GM12878 (cell line): ENCODE results near the gene ITK. TPM values are rescaled to one million over a fixed set of nuclear protein-coding genes. Genes with fewer than 3 reads are reported as not detected.

Experiments
- ATAC-seq: fragments of 200-7000 bp; cut with Tn5 transposase; 3 replicates; pipeline ENCODE4 v1.9.1; 2020; ENCODE audit warnings: mild to moderate bottlenecking, moderate library complexity
- BruUV-seq: library from RNA; stranded (reverse); fragments of 400-500 nt; replicated peaks from 2 replicates; lab custom pipeline; 2021; lab: Mats Ljungman, UMichigan
- CTCF ChIA-PET: fragments of 300-600 bp; sonication (Branson Sonifier 250); formaldehyde crosslinking; extraction: SDS; loops from one replicate; lab custom pipeline; 2021; ENCODE audit warnings: inconsistent platforms; lab: Yijun Ruan, JAX
- POLR2A ChIA-PET: fragments of 350-600 bp; formaldehyde crosslinking; extraction: SDS; loops from one replicate; lab custom pipeline; 2021; ENCODE audit warnings: inconsistent platforms; lab: Charles Lee
- RAD21 ChIA-PET: fragments of 300-600 bp; sonication (Branson Sonifier 250); formaldehyde crosslinking; loops from one replicate; lab custom pipeline; 2023; ENCODE audit warnings: antibody characterized with exemption; ENCODE audit not compliant: unreplicated experiment; lab: Charles Lee
- SMC1A ChIA-PET: fragments of 300-600 bp; sonication (Branson Sonifier 250); formaldehyde crosslinking; loops from one replicate; lab custom pipeline; 2023; ENCODE audit not compliant: unreplicated experiment, uncharacterized antibody; lab: Charles Lee
- DNase-seq: peaks from one replicate; pipeline ENCODE4 v3.0.0-alpha.2; 2011; ENCODE audit warnings: low read depth, low spot score
- FAIRE-seq: peaks from 3 replicates; lab custom pipeline; 2011; peaks lifted over from hg19 to GRCh38; lab: Jason Lieb, UNC
- H2AFZ ChIP-seq: 2 replicates; pipeline ENCODE4 v1.6.0; 2011; ENCODE audit warnings: low read depth, low read length, control low read depth; ENCODE audit not compliant: control insufficient read depth
- H3K27ac ChIP-seq: 2 replicates; pipeline ENCODE4 v1.5.1; 2011; ENCODE audit warnings: control low read depth; ENCODE audit not compliant: control insufficient read depth, insufficient read depth
- H3K27me3 ChIP-seq, 2 experiments: replicated peaks in 1 of 2; 2 replicates each; pipeline versions ENCODE4 v1.6.0 to v1.6.1; 2011; ENCODE audit warnings: low read length in 1 of 2; ENCODE audit not compliant: control insufficient read depth in 2 of 2, insufficient read depth in 2 of 2
- H3K36me3 ChIP-seq, 2 experiments: 2 replicates each; pipeline ENCODE4 v1.5.1; 2011; ENCODE audit warnings: low read length in 1 of 2; ENCODE audit not compliant: control insufficient read depth in 2 of 2, insufficient read depth in 2 of 2
- H3K4me1 ChIP-seq: 2 replicates; pipeline ENCODE4 v1.6.1; 2011; ENCODE audit warnings: mild to moderate bottlenecking, low read length, moderate library complexity, mixed read lengths; ENCODE audit not compliant: control insufficient read depth, insufficient read depth
- H3K4me2 ChIP-seq: 2 replicates; pipeline ENCODE4 v1.6.0; 2011; ENCODE audit warnings: control low read depth; ENCODE audit not compliant: control insufficient read depth, insufficient read depth
- H3K4me3 ChIP-seq: fragments of 200-600 bp; sonication (generic); 2 replicates; pipeline ENCODE4 v1.5.1; 2016
- H3K79me2 ChIP-seq: 2 replicates; pipeline ENCODE4 v1.6.0; 2011; ENCODE audit warnings: low read length; ENCODE audit not compliant: control insufficient read depth, insufficient read depth
- H3K9ac ChIP-seq: 2 replicates; pipeline ENCODE4 v1.8.0; 2011; ENCODE audit warnings: low read length, control low read depth, mixed read lengths; ENCODE audit not compliant: control insufficient read depth, insufficient read depth
- H3K9me3 ChIP-seq: replicated peaks from 3 replicates; pipeline ENCODE4 v1.5.1; 2011; ENCODE audit warnings: mild to moderate bottlenecking, low read length; ENCODE audit not compliant: control insufficient read depth, insufficient read depth
- H4K20me1 ChIP-seq: 2 replicates; pipeline ENCODE4 v1.6.0; 2011; ENCODE audit not compliant: control insufficient read depth, insufficient read depth
- NFYA ChIP-seq: IDR thresholded peaks from 2 replicates; pipeline ENCODE4 v1.6.1; 2011; ENCODE audit warnings: low read depth, mild to moderate bottlenecking, low read length, improper control_type of control experiment, borderline replicate concordance
- WGBS: methylation state at CpG from one replicate; pipeline ENCODE4 v1.1.6; 2016; ENCODE audit warnings: low lambda C conversion rate; ENCODE audit not compliant: insufficient replicate concordance, insufficient coverage; ENCODE audit errors: missing lambda C conversion rate; 5-methylcytosine and 5-hydroxymethylcytosine counted together
- in situ Hi-C: fragments of 300-500 bp; cut with MboI; formaldehyde crosslinking; loops from 9 replicates; pipeline ENCODE4 v1.14.3; 2018; ENCODE audit warnings: mixed read lengths
- intact Hi-C: fragments of 100-400 bp; cut with micrococcal nuclease; formaldehyde crosslinking; loops from one replicate; pipeline ENCODE4 v1.14.2; 2022; ENCODE audit not compliant: unreplicated experiment
- polyA plus RNA-seq, 11 experiments: library from polyadenylated mRNA; depleted of rRNA in 4 of 11; unstranded in 6 of 11; stranded (reverse) in 5 of 11; fragments of >200 nt; fragmentation: Nextera tagmentation in 4 of 11; fragmentation: Illumina TruSeq in 1 of 11; extraction: Ambion mirVana in 4 of 11; extraction: Trizol in 1 of 11; gene quantifications; 1 replicate in 1 of 11; 2 replicates in 10 of 11; pipeline versions ENCODE4 v1.2.1 to v1.2.3, GENCODE V29; 2011 to 2016; ENCODE audit warnings: inconsistent platforms in 2 of 11, missing spikeins in 2 of 11, low read depth in 1 of 11
- total RNA-seq, 4 experiments: library from RNA; depleted of rRNA in 3 of 4; stranded (reverse); fragments of >200 nt in 3 of 4; fragmentation: Illumina TruSeq in 1 of 4; extraction: Trizol in 1 of 4; gene quantifications; 2 replicates each; pipeline versions ENCODE4 v1.2.1 to v1.2.3, GENCODE V29; 2013 to 2021
- TF ChIP-seq, protein P1 (sequence below), 3 experiments: IDR thresholded peaks in 2 of 3; conservative IDR thresholded peaks in 1 of 3; 2 replicates each; pipeline ENCODE4 v1.5.1; 2011; ENCODE audit warnings: low read depth in 3 of 3, low read length in 3 of 3, mild to moderate bottlenecking in 3 of 3, control low read depth in 2 of 3, moderate library complexity in 2 of 3, inconsistent platforms in 1 of 3, mixed read lengths in 1 of 3; ENCODE audit not compliant: control insufficient read depth in 2 of 3, insufficient read depth in 1 of 3; ENCODE audit errors: extremely low read depth in 1 of 3

ITK gene
- total and polyA plus RNA-seq, 10 of the 15 experiments (the other 5 are each of a cell fraction or from before 2014, with no cell fraction given), result 0.05 to 2.4 (median 0.76) TPM

GRCh38 chr5:157303667-157304327 is 123.2 kb downstream of the ITK start:
- Histone ChIP-seq H3K9me3 (no peaks in the 10 kb centered on the region), H3K9ac (no peak overlapping the region), H3K4me3 (no peak overlapping the region), H3K36me3 (peaks cover 11 to 35% of the 10 kb centered on the region in 2 experiments), H3K4me1 (no peaks in the 10 kb centered on the region), H3K27ac (no peak overlapping the region), H3K27me3 (no peaks in the 10 kb centered on the region), H3K4me2 (no peak overlapping the region), H4K20me1 (no peaks in the 10 kb centered on the region), H3K79me2 (no peaks in the 10 kb centered on the region), H2AFZ (no peak overlapping the region)
- in situ Hi-C loops, result no loop called here
- RAD21 ChIA-PET, result interaction anchor here (1.1 to 1.2 kb wide), 2 partner anchors 37 to 50 kb away, joined by 5 to 6 read pairs; no protein-coding TSS in a partner anchor
- SMC1A ChIA-PET, result interaction anchor here (1.0 to 10.4 kb wide), 4 partner anchors 28 to 51 kb away, joined by 3 to 132 read pairs (median 5); no protein-coding TSS in a partner anchor
- TF ChIP-seq, protein P1, sequence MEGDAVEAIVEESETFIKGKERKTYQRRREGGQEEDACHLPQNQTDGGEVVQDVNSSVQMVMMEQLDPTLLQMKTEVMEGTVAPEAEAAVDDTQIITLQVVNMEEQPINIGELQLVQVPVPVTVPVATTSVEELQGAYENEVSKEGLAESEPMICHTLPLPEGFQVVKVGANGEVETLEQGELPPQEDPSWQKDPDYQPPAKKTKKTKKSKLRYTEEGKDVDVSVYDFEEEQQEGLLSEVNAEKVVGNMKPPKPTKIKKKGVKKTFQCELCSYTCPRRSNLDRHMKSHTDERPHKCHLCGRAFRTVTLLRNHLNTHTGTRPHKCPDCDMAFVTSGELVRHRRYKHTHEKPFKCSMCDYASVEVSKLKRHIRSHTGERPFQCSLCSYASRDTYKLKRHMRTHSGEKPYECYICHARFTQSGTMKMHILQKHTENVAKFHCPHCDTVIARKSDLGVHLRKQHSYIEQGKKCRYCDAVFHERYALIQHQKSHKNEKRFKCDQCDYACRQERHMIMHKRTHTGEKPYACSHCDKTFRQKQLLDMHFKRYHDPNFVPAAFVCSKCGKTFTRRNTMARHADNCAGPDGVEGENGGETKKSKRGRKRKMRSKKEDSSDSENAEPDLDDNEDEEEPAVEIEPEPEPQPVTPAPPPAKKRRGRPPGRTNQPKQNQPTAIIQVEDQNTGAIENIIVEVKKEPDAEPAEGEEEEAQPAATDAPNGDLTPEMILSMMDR (IDR thresholded peaks at IDR 0.05 in 2 of 3, conservative IDR thresholded peaks at IDR 0.05 in 1 of 3; ENCODE audit: control insufficient read depth in 2 of 3, extremely low read depth in 1 of 3, insufficient read depth in 1 of 3, low read depth in 3 of 3, low read length in 3 of 3), result peak in 2 of 3 experiments; percentile 12 to 16; a peak in 1 of 6 replicates
- TF ChIP-seq NFYA, result no peak
- CTCF ChIA-PET, result interaction anchor here (0.6 to 13.9 kb wide), 9 partner anchors 9 to 210 kb away, joined by 3 to 213 read pairs (median 4); no protein-coding TSS in a partner anchor
- FAIRE-seq (no peak), ATAC-seq (no peak; the same call in 1 of the 3 replicates), DNase-seq (no peak)
- 96% methylated on average over 8 of the region's 8 CpGs for whole genome bisulfite sequencing
- POLR2A ChIA-PET, result interaction anchor here (0.5 kb wide), 1 partner anchor 153 kb away, joined by 3 read pairs; no protein-coding TSS in a partner anchor
- no TSS peak for BruUV-seq
- intact Hi-C loops, result no loop called here

Other genes with a start within 250 kb of the ITK start
- gene TIMD4, start 217.6 kb upstream of the ITK start, total RNA-seq (2014; rRNA removed), result 2.7 and 3.7 TPM in 2 replicates
- 1.9 and 2.0 TPM in 2 replicates for gene TIMD4, start 217.6 kb upstream of the ITK start, total RNA-seq (2014; rRNA removed; fragmentation: Illumina TruSeq; extraction: Trizol)
- gene TIMD4, start 217.6 kb upstream of the ITK start, total RNA-seq (2021), result 2.9 and 4.2 TPM in 2 replicates
- gene TIMD4, start 217.6 kb upstream of the ITK start, polyA plus RNA-seq (2011; rRNA removed), result 15.4 and 17.4 TPM in 2 replicates
- 0.89 and 1.3 TPM in 2 replicates for gene TIMD4, start 217.6 kb upstream of the ITK start, polyA plus RNA-seq (2014; fragmentation: Illumina TruSeq; extraction: Trizol)
- 1 to 10 TPM; 7.6 to 8.5 TPM for gene TIMD4, start 217.6 kb upstream of the ITK start, polyA plus RNA-seq (2014; fragmentation: Nextera tagmentation; extraction: Ambion mirVana)
- gene TIMD4, start 217.6 kb upstream of the ITK start, polyA plus RNA-seq (2014; rRNA removed), result 2.4 and 2.8 TPM in 2 replicates
- gene TIMD4, start 217.6 kb upstream of the ITK start, polyA plus RNA-seq (2016; fragmentation: Nextera tagmentation; extraction: Ambion mirVana), result 10 to 100 TPM in 1 of 2 experiments, 1 to 10 TPM in 1; 9.4 to 10.6 TPM
- 0.45 TPM in 1 of 2 replicates, not detected in the other for gene HAVCR1, start 121.7 kb upstream of the ITK start, total RNA-seq (2014; rRNA removed)
- gene HAVCR1, start 121.7 kb upstream of the ITK start, total RNA-seq (2014; rRNA removed; fragmentation: Illumina TruSeq; extraction: Trizol), result not detected in 2 replicates
- gene HAVCR1, start 121.7 kb upstream of the ITK start, total RNA-seq (2021), result not detected in 2 replicates
- 0.07 and 0.08 TPM in 2 replicates for gene HAVCR1, start 121.7 kb upstream of the ITK start, polyA plus RNA-seq (2011; rRNA removed)
- gene HAVCR1, start 121.7 kb upstream of the ITK start, polyA plus RNA-seq (2014; fragmentation: Illumina TruSeq; extraction: Trizol), result 0.33 TPM in 1 of 2 replicates, not detected in the other
- not detected for gene HAVCR1, start 121.7 kb upstream of the ITK start, polyA plus RNA-seq (2014; fragmentation: Nextera tagmentation; extraction: Ambion mirVana)
- gene HAVCR1, start 121.7 kb upstream of the ITK start, polyA plus RNA-seq (2014; rRNA removed), result not detected in 2 replicates
- not detected for gene HAVCR1, start 121.7 kb upstream of the ITK start, polyA plus RNA-seq (2016; fragmentation: Nextera tagmentation; extraction: Ambion mirVana)
- gene HAVCR2, start 71.8 kb upstream of the ITK start, total RNA-seq (2014; rRNA removed), result 6.6 and 9.0 TPM in 2 replicates
- 7.2 and 7.6 TPM in 2 replicates for gene HAVCR2, start 71.8 kb upstream of the ITK start, total RNA-seq (2014; rRNA removed; fragmentation: Illumina TruSeq; extraction: Trizol)
- gene HAVCR2, start 71.8 kb upstream of the ITK start, total RNA-seq (2021), result 5.2 and 6.5 TPM in 2 replicates
- 5.2 and 5.4 TPM in 2 replicates for gene HAVCR2, start 71.8 kb upstream of the ITK start, polyA plus RNA-seq (2011; rRNA removed)
- 7.3 and 7.6 TPM in 2 replicates for gene HAVCR2, start 71.8 kb upstream of the ITK start, polyA plus RNA-seq (2014; fragmentation: Illumina TruSeq; extraction: Trizol)
- gene HAVCR2, start 71.8 kb upstream of the ITK start, polyA plus RNA-seq (2014; fragmentation: Nextera tagmentation; extraction: Ambion mirVana), result 1 to 10 TPM; 7.2 to 7.5 TPM
- 6.0 and 7.4 TPM in 2 replicates for gene HAVCR2, start 71.8 kb upstream of the ITK start, polyA plus RNA-seq (2014; rRNA removed)
- gene HAVCR2, start 71.8 kb upstream of the ITK start, polyA plus RNA-seq (2016; fragmentation: Nextera tagmentation; extraction: Ambion mirVana), result 1 to 10 TPM; 5.5 to 6.0 TPM
- gene MED7, start 38.0 kb upstream of the ITK start, total RNA-seq (2014; rRNA removed), result 9.3 and 11.7 TPM in 2 replicates
- 15.8 and 20.7 TPM in 2 replicates for gene MED7, start 38.0 kb upstream of the ITK start, total RNA-seq (2014; rRNA removed; fragmentation: Illumina TruSeq; extraction: Trizol)
- 11.0 and 12.3 TPM in 2 replicates for gene MED7, start 38.0 kb upstream of the ITK start, total RNA-seq (2021)
- gene MED7, start 38.0 kb upstream of the ITK start, polyA plus RNA-seq (2011; rRNA removed), result 22.6 and 36.0 TPM in 2 replicates
- 22.7 and 28.8 TPM in 2 replicates for gene MED7, start 38.0 kb upstream of the ITK start, polyA plus RNA-seq (2014; fragmentation: Illumina TruSeq; extraction: Trizol)
- 10 to 100 TPM; 42.6 to 47.7 TPM for gene MED7, start 38.0 kb upstream of the ITK start, polyA plus RNA-seq (2014; fragmentation: Nextera tagmentation; extraction: Ambion mirVana)
- 11.3 and 18.1 TPM in 2 replicates for gene MED7, start 38.0 kb upstream of the ITK start, polyA plus RNA-seq (2014; rRNA removed)
- 10 to 100 TPM; 30.2 to 35.1 TPM for gene MED7, start 38.0 kb upstream of the ITK start, polyA plus RNA-seq (2016; fragmentation: Nextera tagmentation; extraction: Ambion mirVana)
- not detected in 2 replicates for gene GARIN3, start 14.6 kb upstream of the ITK start, total RNA-seq (2014; rRNA removed)
- gene GARIN3, start 14.6 kb upstream of the ITK start, total RNA-seq (2014; rRNA removed; fragmentation: Illumina TruSeq; extraction: Trizol), result not detected in 2 replicates
- not detected in 2 replicates for gene GARIN3, start 14.6 kb upstream of the ITK start, total RNA-seq (2021)
- not detected in 2 replicates for gene GARIN3, start 14.6 kb upstream of the ITK start, polyA plus RNA-seq (2011; rRNA removed)
- not detected in 2 replicates for gene GARIN3, start 14.6 kb upstream of the ITK start, polyA plus RNA-seq (2014; fragmentation: Illumina TruSeq; extraction: Trizol)
- gene GARIN3, start 14.6 kb upstream of the ITK start, polyA plus RNA-seq (2014; fragmentation: Nextera tagmentation; extraction: Ambion mirVana), result not detected
- gene GARIN3, start 14.6 kb upstream of the ITK start, polyA plus RNA-seq (2014; rRNA removed), result not detected in 2 replicates
- under 1 TPM in 1 of 2 experiments, not detected in 1; 0.15 TPM for gene GARIN3, start 14.6 kb upstream of the ITK start, polyA plus RNA-seq (2016; fragmentation: Nextera tagmentation; extraction: Ambion mirVana)
- 105 TPM in 2 replicates for gene CYFIP2, start 85.3 kb downstream of the ITK start, total RNA-seq (2014; rRNA removed)
- 71.3 and 72.6 TPM in 2 replicates for gene CYFIP2, start 85.3 kb downstream of the ITK start, total RNA-seq (2014; rRNA removed; fragmentation: Illumina TruSeq; extraction: Trizol)
- 157 and 173 TPM in 2 replicates for gene CYFIP2, start 85.3 kb downstream of the ITK start, total RNA-seq (2021)
- gene CYFIP2, start 85.3 kb downstream of the ITK start, polyA plus RNA-seq (2011; rRNA removed), result 34.7 and 54.2 TPM in 2 replicates
- 71.6 and 87.8 TPM in 2 replicates for gene CYFIP2, start 85.3 kb downstream of the ITK start, polyA plus RNA-seq (2014; fragmentation: Illumina TruSeq; extraction: Trizol)
- 10 to 100 TPM; 43.4 to 68.6 TPM for gene CYFIP2, start 85.3 kb downstream of the ITK start, polyA plus RNA-seq (2014; fragmentation: Nextera tagmentation; extraction: Ambion mirVana)
- 104 and 111 TPM in 2 replicates for gene CYFIP2, start 85.3 kb downstream of the ITK start, polyA plus RNA-seq (2014; rRNA removed)
- gene CYFIP2, start 85.3 kb downstream of the ITK start, polyA plus RNA-seq (2016; fragmentation: Nextera tagmentation; extraction: Ambion mirVana), result 100 to 1,000 TPM; 136 to 138 TPM